OCI-LY1 (cell line): ENCODE results near the gene TMEM184B.

Experiments
- H2AFZ ChIP-seq: fragments of 200-600 bp; sonication (generic), shearing (Covaris generic); 2 replicates; pipeline ENCODE4 v1.6.0; 2014; ENCODE audit warnings: antibody characterized with exemption, mild to moderate bottlenecking, low read length
- H3F3A ChIP-seq: fragments of 200-600 bp; sonication (generic), shearing (Covaris generic); 2 replicates; pipeline ENCODE4 v1.6.0; 2014; ENCODE audit warnings: mild to moderate bottlenecking, antibody characterized with exemption, low read length, moderate library complexity; ENCODE audit not compliant: insufficient read depth
- H3K27ac ChIP-seq: fragments of 200-600 bp; sonication (generic); 2 replicates; pipeline ENCODE4 v1.5.1; 2014; ENCODE audit warnings: low read length, mixed run types, mild to moderate bottlenecking, low read depth; ENCODE audit not compliant: poor library complexity, severe bottlenecking
- H3K27me3 ChIP-seq: fragments of 200-600 bp; sonication (generic); 2 replicates; pipeline ENCODE4 v1.6.0; 2014; ENCODE audit warnings: antibody characterized with exemption, mild to moderate bottlenecking, low read length, moderate library complexity; ENCODE audit not compliant: insufficient read depth
- H3K36me3 ChIP-seq: fragments of 200-600 bp; sonication (generic); 2 replicates; pipeline ENCODE4 v1.6.1; 2014; ENCODE audit warnings: mild to moderate bottlenecking, antibody characterized with exemption, low read length, moderate library complexity, mixed read lengths; ENCODE audit not compliant: insufficient read depth
- H3K4me1 ChIP-seq: fragments of 200-600 bp; sonication (generic); 2 replicates; pipeline ENCODE4 v1.5.1; 2014; ENCODE audit warnings: mild to moderate bottlenecking, low read length, moderate library complexity; ENCODE audit not compliant: insufficient read depth, severe bottlenecking
- H3K4me2 ChIP-seq: fragments of 200-600 bp; sonication (generic), shearing (Covaris generic); 2 replicates; pipeline ENCODE4 v1.6.1; 2014; ENCODE audit warnings: low read length
- H3K4me3 ChIP-seq: fragments of 200-600 bp; sonication (generic); 2 replicates; pipeline ENCODE4 v1.5.1; 2014; ENCODE audit warnings: low read length, low read depth, mild to moderate bottlenecking, mixed read lengths; ENCODE audit not compliant: poor library complexity, severe bottlenecking
- H3K79me2 ChIP-seq: fragments of 200-600 bp; shearing (Covaris generic); 2 replicates; pipeline ENCODE4 v1.6.1; 2016; ENCODE audit warnings: mixed run types, low read length, mixed read lengths; ENCODE audit not compliant: insufficient read depth
- H3K9ac ChIP-seq: fragments of 200-600 bp; sonication (generic), shearing (Covaris generic); 2 replicates; pipeline ENCODE4 v1.6.1; 2014; ENCODE audit warnings: mild to moderate bottlenecking, low read length, mixed read lengths
- H3K9me2 ChIP-seq: fragments of 200-600 bp; sonication (generic), shearing (Covaris generic); 2 replicates; pipeline ENCODE4 v1.6.1; 2014; ENCODE audit warnings: low read depth, mild to moderate bottlenecking, low read length, mixed read lengths
- H3K9me3 ChIP-seq: fragments of 200-600 bp; shearing (Covaris generic); 2 replicates; pipeline ENCODE4 v1.6.1; 2014; ENCODE audit warnings: low read length, mixed read lengths
- H4K20me1 ChIP-seq: fragments of 200-600 bp; sonication (generic), shearing (Covaris generic); 2 replicates; pipeline ENCODE4 v1.6.0; 2016; ENCODE audit warnings: mild to moderate bottlenecking, low read length; ENCODE audit not compliant: insufficient read depth
- CTCF ChIP-seq: fragments of 200-600 bp; sonication (generic), shearing (Covaris generic); IDR thresholded peaks from 2 replicates; pipeline ENCODE4 v1.5.1; 2017; ENCODE audit warnings: mild to moderate bottlenecking, antibody characterized with exemption, low read length, moderate library complexity, mixed read lengths
- EZH2 ChIP-seq: fragments of 200-600 bp; sonication (generic), shearing (Covaris generic); IDR thresholded peaks from 2 replicates; pipeline ENCODE4 v1.8.0; 2017; ENCODE audit warnings: borderline replicate concordance, mixed run types, mild to moderate bottlenecking, antibody characterized with exemption, low read length, moderate library complexity, mixed read lengths

Gene TMEM184B

GRCh38 chr22:38230108-38230825 lies 42.5 kb downstream of the TMEM184B start:
- no peaks in the 10 kb centered on the region; the same call in 1 of the 2 replicates for H3K36me3 ChIP-seq
- no peak overlapping the region for H3K27ac ChIP-seq
- no peaks in the 10 kb centered on the region for H3F3A ChIP-seq
- peak; percentile 65 for TF ChIP-seq CTCF
- TF ChIP-seq EZH2: no peak
- no peaks in the 10 kb centered on the region for H4K20me1 ChIP-seq
- no peaks in the 10 kb centered on the region for H3K27me3 ChIP-seq
- no peak overlapping the region for H3K4me3 ChIP-seq
- H3K9me3 ChIP-seq: no peaks in the 10 kb centered on the region
- no peak overlapping the region for H2AFZ ChIP-seq
- no peak overlapping the region for H3K9ac ChIP-seq
- no peaks in the 10 kb centered on the region for H3K9me2 ChIP-seq
- H3K79me2 ChIP-seq: no peaks in the 10 kb centered on the region
- H3K4me1 ChIP-seq: no peaks in the 10 kb centered on the region
- H3K4me2 ChIP-seq: no peak overlapping the region

- TF ChIP-seq CTCF (no peak), EZH2 (no peak)
- Histone ChIP-seq H3K36me3 (no peaks in the 10 kb centered on the region; the same call in 1 of the 2 replicates), H3K9me2 (no peaks in the 10 kb centered on the region), H3K27me3 (no peaks in the 10 kb centered on the region), H3K4me3 (no peak overlapping the region), H4K20me1 (no peaks in the 10 kb centered on the region), H3K9me3 (no peaks in the 10 kb centered on the region), H3K9ac (no peak overlapping the region), H3K27ac (no peak overlapping the region), H3K4me1 (no peaks in the 10 kb centered on the region), H3K79me2 (no peaks in the 10 kb centered on the region), H2AFZ (no peak overlapping the region), H3F3A (no peaks in the 10 kb centered on the region), H3K4me2 (no peak overlapping the region)
Observed at GRCh38 chr22:38228873-38229740, 43.7 kb downstream of the TMEM184B start.

- no peaks in the 10 kb centered on the region for H3K27me3 ChIP-seq
- H3K9me2 ChIP-seq: no peaks in the 10 kb centered on the region
- no peak overlapping the region for H2AFZ ChIP-seq
- H3K9ac ChIP-seq: no peak overlapping the region
- H3K4me2 ChIP-seq: no peak overlapping the region
- no peak for TF ChIP-seq EZH2
- TF ChIP-seq CTCF: no peak
- H3K36me3 ChIP-seq: no peaks in the 10 kb centered on the region; the same call in 1 of the 2 replicates
- no peaks in the 10 kb centered on the region for H3K9me3 ChIP-seq
- no peaks in the 10 kb centered on the region for H3F3A ChIP-seq
- no peaks in the 10 kb centered on the region for H3K4me1 ChIP-seq
- H3K4me3 ChIP-seq: no peak overlapping the region
- H3K27ac ChIP-seq: no peak overlapping the region
- no peaks in the 10 kb centered on the region for H4K20me1 ChIP-seq
- no peaks in the 10 kb centered on the region for H3K79me2 ChIP-seq
Observed at GRCh38 chr22:38228326-38228872, 44.4 kb downstream of the TMEM184B start.
